ENCODE data around the gene TDP1. TPM values are rescaled to one million over a fixed set of nuclear protein-coding genes. Genes with fewer than 3 reads are reported as not detected.

Gene TDP1
- total RNA-seq, 1 donor from 2014 or later: 54.7 TPM

DNA sequence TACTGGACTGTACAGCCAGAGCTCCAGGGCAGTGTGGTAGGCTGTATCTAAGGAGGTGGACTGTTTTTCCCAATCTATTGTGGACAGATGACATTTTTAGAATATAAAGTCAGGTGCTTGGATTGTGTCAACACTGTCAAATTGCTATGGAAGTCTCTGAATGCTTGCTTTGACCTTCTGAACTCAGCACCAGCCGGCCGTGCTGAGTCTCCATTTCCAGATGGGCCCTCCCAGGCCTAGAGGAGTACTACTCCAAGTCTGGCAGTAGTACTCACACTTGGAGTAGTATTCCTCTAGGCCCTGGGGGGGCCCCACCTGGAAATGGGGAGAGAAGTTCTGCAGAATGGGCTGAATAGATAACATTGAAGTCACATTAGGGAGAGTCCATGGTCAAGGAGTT, 89.9 kb downstream of the TDP1 start:
- Mint-ChIP-seq H3K36me3 (ENCODE audit: low read depth) (peaks cover 47% of the 10 kb centered on the region), H3K27me3 (no peaks in the 10 kb centered on the region), H3K27ac (no peak overlapping the region), H3K9me3 (no peaks in the 10 kb centered on the region), H3K4me1 (no peaks in the 10 kb centered on the region), H3K4me3 (no peak overlapping the region)
- TF ChIP-seq, protein P1, sequence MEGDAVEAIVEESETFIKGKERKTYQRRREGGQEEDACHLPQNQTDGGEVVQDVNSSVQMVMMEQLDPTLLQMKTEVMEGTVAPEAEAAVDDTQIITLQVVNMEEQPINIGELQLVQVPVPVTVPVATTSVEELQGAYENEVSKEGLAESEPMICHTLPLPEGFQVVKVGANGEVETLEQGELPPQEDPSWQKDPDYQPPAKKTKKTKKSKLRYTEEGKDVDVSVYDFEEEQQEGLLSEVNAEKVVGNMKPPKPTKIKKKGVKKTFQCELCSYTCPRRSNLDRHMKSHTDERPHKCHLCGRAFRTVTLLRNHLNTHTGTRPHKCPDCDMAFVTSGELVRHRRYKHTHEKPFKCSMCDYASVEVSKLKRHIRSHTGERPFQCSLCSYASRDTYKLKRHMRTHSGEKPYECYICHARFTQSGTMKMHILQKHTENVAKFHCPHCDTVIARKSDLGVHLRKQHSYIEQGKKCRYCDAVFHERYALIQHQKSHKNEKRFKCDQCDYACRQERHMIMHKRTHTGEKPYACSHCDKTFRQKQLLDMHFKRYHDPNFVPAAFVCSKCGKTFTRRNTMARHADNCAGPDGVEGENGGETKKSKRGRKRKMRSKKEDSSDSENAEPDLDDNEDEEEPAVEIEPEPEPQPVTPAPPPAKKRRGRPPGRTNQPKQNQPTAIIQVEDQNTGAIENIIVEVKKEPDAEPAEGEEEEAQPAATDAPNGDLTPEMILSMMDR (IDR thresholded peaks at IDR 0.05): no peak
- ChIA-PET POLR2A (no interaction called here), CTCF (no interaction called here)
- intact Hi-C loops (cut with micrococcal nuclease): no loop called here
- DNase-seq (no peak), ATAC-seq (ENCODE audit: low read depth) (no peak)

DNA sequence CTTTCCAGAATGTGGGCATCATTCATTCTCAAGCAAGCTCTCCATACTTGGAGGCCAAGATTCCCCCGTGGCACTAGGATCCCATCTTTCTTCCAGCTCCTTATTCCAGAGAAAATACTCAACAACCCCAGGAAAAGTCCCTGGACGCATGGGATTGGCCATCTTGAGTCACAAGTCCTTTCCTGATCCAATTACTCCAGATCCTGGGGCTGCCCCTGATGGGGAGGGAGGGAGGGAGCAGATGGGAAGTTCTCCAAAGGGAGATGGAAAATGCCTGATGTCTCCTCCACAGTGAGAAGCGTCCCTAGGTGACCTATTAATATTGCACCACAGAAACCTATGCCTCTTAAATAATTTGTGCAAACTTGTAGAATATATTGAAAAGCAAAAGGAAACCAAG, 93.7 kb downstream of the TDP1 start:
- DNase-seq: no peak
- ChIA-PET POLR2A (no interaction called here), CTCF (no interaction called here)
- no peak overlapping the region for H3K4me3 Mint-ChIP-seq
- no peak for ATAC-seq (ENCODE audit: low read depth)
- no peak overlapping the region for H3K27ac Mint-ChIP-seq
- H3K4me1 Mint-ChIP-seq: no peaks in the 10 kb centered on the region
- H3K9me3 Mint-ChIP-seq: no peaks in the 10 kb centered on the region
- H3K36me3 Mint-ChIP-seq (ENCODE audit: low read depth): peaks cover 13% of the 10 kb centered on the region
- TF ChIP-seq, protein P1 (IDR thresholded peaks at IDR 0.05): no peak
- intact Hi-C loops (cut with micrococcal nuclease): no loop called here
- H3K27me3 Mint-ChIP-seq: peaks cover 21% of the 10 kb centered on the region

DNA sequence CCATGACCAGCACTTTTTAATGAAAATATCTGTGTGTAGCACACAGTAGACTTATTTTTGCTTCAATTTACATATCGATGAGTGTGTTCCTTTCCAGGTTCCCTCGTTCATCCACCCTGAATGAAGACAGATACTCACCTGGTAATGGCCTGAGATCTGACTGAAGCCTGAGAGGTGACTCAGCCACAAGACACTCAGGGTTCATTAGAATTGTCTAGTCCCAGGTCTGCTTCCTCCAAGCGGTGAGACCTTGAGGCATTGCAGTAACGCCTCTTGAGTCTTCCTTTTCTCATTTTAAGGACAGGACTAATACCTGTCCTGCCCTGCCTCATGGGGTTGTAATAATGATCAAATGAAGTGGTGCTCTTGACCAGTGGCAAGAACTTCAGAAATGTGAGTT, 94.5 kb downstream of the TDP1 start:
- ATAC-seq (ENCODE audit: low read depth) (no peak), DNase-seq (no peak)
- Mint-ChIP-seq H3K4me3 (no peak overlapping the region), H3K27ac (no peak overlapping the region), H3K9me3 (no peaks in the 10 kb centered on the region), H3K36me3 (ENCODE audit: low read depth) (peaks cover 6% of the 10 kb centered on the region), H3K27me3 (peaks cover 29% of the 10 kb centered on the region), H3K4me1 (no peaks in the 10 kb centered on the region)
- intact Hi-C loops (cut with micrococcal nuclease): no loop called here
- POLR2A ChIA-PET: no interaction called here
- TF ChIP-seq, protein P1 (IDR thresholded peaks at IDR 0.05): no peak
- CTCF ChIA-PET: no interaction called here

DNA sequence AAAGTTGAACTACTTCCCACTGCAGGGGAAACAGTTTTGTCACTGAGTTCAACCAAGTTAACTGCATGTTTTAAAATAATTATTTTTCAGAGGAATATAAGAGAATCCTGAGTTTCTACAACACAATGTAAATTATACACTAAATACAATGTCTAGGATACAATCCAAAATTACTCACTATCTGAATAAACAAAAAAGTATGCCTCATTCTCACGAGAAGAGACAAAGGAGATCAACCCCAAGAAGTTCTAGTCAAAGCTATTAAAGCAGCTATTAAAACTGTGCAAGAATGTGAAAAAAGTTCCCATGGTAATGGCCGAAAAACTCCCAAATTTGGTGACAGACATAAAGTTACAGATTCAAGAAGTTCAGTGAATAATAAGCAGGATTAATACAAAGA, 97.3 kb downstream of the TDP1 start:
- POLR2A ChIA-PET: no interaction called here
- Mint-ChIP-seq H3K27me3 (peaks cover 43% of the 10 kb centered on the region), H3K36me3 (ENCODE audit: low read depth) (peaks cover under 1% of the 10 kb centered on the region), H3K9me3 (no peaks in the 10 kb centered on the region), H3K27ac (no peak overlapping the region), H3K4me3 (no peak overlapping the region), H3K4me1 (no peaks in the 10 kb centered on the region)
- no peak for DNase-seq
- TF ChIP-seq, protein P1 (IDR thresholded peaks at IDR 0.05): no peak
- CTCF ChIA-PET: no interaction called here
- no peak for ATAC-seq (ENCODE audit: low read depth)
- intact Hi-C loops (cut with micrococcal nuclease): no loop called here

DNA sequence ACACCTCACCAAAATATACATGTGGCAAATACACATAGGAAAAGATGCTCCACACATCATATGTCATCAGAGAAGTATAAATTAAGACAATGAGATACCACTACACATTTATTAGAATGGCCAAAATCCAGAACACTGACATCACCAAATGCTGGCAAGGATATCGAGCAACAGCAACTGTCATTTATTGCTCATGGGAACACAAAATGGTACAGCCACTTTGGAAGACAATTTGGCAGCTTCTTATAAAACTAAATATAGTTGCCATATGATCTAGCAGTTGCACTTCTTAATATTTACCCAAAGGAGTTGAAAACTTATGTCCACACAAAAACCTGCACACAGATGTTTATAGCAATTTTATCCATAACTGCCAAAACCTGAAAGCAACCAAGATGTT, 99.1 kb downstream of the TDP1 start:
- Mint-ChIP-seq H3K27me3 (peaks cover 55% of the 10 kb centered on the region), H3K4me3 (no peak overlapping the region), H3K9me3 (peaks cover 5% of the 10 kb centered on the region), H3K36me3 (ENCODE audit: low read depth) (no peaks in the 10 kb centered on the region), H3K4me1 (peaks cover 14% of the 10 kb centered on the region), H3K27ac (no peak overlapping the region)
- TF ChIP-seq, protein P1 (IDR thresholded peaks at IDR 0.05): no peak
- POLR2A ChIA-PET: no interaction called here
- ATAC-seq (ENCODE audit: low read depth): no peak
- no peak for DNase-seq
- CTCF ChIA-PET: no interaction called here
- intact Hi-C loops (cut with micrococcal nuclease): no loop called here

Data from activated B cell treated with CpG ODN at 0.5 μM for 24 hours (primary cell).